Measurements from ENCODE around the gene EXOC2. TPM values are rescaled to one million over a fixed set of nuclear protein-coding genes. Genes with fewer than 3 reads are reported as not detected.

The EXOC2 gene
- total RNA-seq, 2 experiments from 2014 or later, result 29.9 to 30.2 TPM

- Mint-ChIP-seq H3K36me3 (ENCODE audit: low read depth) (peaks cover 22% of the 10 kb centered on the region), H3K4me3 (no peak overlapping the region), H3K4me1 (ENCODE audit: low read depth) (peaks cover 16% of the 10 kb centered on the region), H3K27ac (peak overlapping the region; percentile 27), H3K27me3 (no peaks in the 10 kb centered on the region), H3K9me3 (no peaks in the 10 kb centered on the region)
- POLR2A ChIA-PET, result no interaction called here
- CTCF ChIA-PET, result no interaction called here
- ATAC-seq (no peak), DNase-seq (no peak)
- intact Hi-C loops (cut with micrococcal nuclease), result no loop called here
- no peak for TF ChIP-seq CTCF (IDR thresholded peaks at IDR 0.05)
These were observed 64.2 kb downstream of the EXOC2 start for GRCh38 chr6:628766-629165.

- H3K4me1 Mint-ChIP-seq (ENCODE audit: low read depth), result peaks cover 16% of the 10 kb centered on the region
- no peak overlapping the region for H3K4me3 Mint-ChIP-seq
- H3K27ac Mint-ChIP-seq, result no peak overlapping the region
- no peak for TF ChIP-seq CTCF (IDR thresholded peaks at IDR 0.05)
- CTCF ChIA-PET, result no interaction called here
- ATAC-seq, result no peak
- no peak for DNase-seq
- peaks cover 12% of the 10 kb centered on the region for H3K36me3 Mint-ChIP-seq (ENCODE audit: low read depth)
- intact Hi-C loops (cut with micrococcal nuclease), result no loop called here
- POLR2A ChIA-PET, result no interaction called here
- H3K27me3 Mint-ChIP-seq, result no peaks in the 10 kb centered on the region
- no peaks in the 10 kb centered on the region for H3K9me3 Mint-ChIP-seq
These were observed 66.7 kb downstream of the EXOC2 start for GRCh38 chr6:626236-626635.

- no peaks in the 10 kb centered on the region for H3K9me3 Mint-ChIP-seq
- peaks cover 12% of the 10 kb centered on the region for H3K36me3 Mint-ChIP-seq (ENCODE audit: low read depth)
- H3K27me3 Mint-ChIP-seq, result no peaks in the 10 kb centered on the region
- H3K4me3 Mint-ChIP-seq, result no peak overlapping the region
- H3K4me1 Mint-ChIP-seq (ENCODE audit: low read depth), result peaks cover 16% of the 10 kb centered on the region
- ChIA-PET POLR2A (interaction anchor here (1.1 kb wide), 1 partner anchor 13 kb away, joined by 4 read pairs; no protein-coding TSS in a partner anchor), CTCF (interaction anchor here (1.3 kb wide), 1 partner anchor 95 kb away, joined by 4 read pairs; no protein-coding TSS in a partner anchor)
- TF ChIP-seq CTCF (IDR thresholded peaks at IDR 0.05), result no peak
- intact Hi-C loops (cut with micrococcal nuclease), result no loop called here
- no peak for ATAC-seq
- H3K27ac Mint-ChIP-seq, result no peak overlapping the region
- DNase-seq, result no peak
These were observed 68.0 kb downstream of the EXOC2 start for GRCh38 chr6:624979-625378.

GRCh38 chr6:622462-622861 lies 70.5 kb downstream of the EXOC2 start:
- CTCF ChIA-PET, result interaction anchor here (1.7 kb wide), 1 partner anchor 29 kb away, joined by 4 read pairs; no protein-coding TSS in a partner anchor
- Mint-ChIP-seq H3K4me3 (no peak overlapping the region), H3K27ac (no peak overlapping the region), H3K27me3 (no peaks in the 10 kb centered on the region), H3K9me3 (no peaks in the 10 kb centered on the region), H3K36me3 (ENCODE audit: low read depth) (peaks cover 7% of the 10 kb centered on the region), H3K4me1 (ENCODE audit: low read depth) (peaks cover 4% of the 10 kb centered on the region)
- TF ChIP-seq CTCF (IDR thresholded peaks at IDR 0.05), result no peak
- POLR2A ChIA-PET, result no interaction called here
- ATAC-seq, result no peak
- intact Hi-C loops (cut with micrococcal nuclease), result no loop called here
- DNase-seq, result no peak

GRCh38 chr6:621931-622330 lies 71.0 kb downstream of the EXOC2 start:
- DNase-seq (no peak), ATAC-seq (no peak)
- no peak overlapping the region for H3K27ac Mint-ChIP-seq
- peaks cover under 1% of the 10 kb centered on the region for H3K4me1 Mint-ChIP-seq (ENCODE audit: low read depth)
- TF ChIP-seq CTCF (IDR thresholded peaks at IDR 0.05), result no peak
- H3K4me3 Mint-ChIP-seq, result no peak overlapping the region
- H3K9me3 Mint-ChIP-seq, result no peaks in the 10 kb centered on the region
- CTCF ChIA-PET, result interaction anchor here (1.7 kb wide), 1 partner anchor 29 kb away, joined by 4 read pairs; no protein-coding TSS in a partner anchor
- peaks cover 12% of the 10 kb centered on the region for H3K36me3 Mint-ChIP-seq (ENCODE audit: low read depth)
- intact Hi-C loops (cut with micrococcal nuclease), result no loop called here
- H3K27me3 Mint-ChIP-seq, result no peaks in the 10 kb centered on the region
- POLR2A ChIA-PET, result no interaction called here

All from activated CD8-positive, alpha-beta T cell treated with anti-CD3 and anti-CD28 coated beads for 36 hours (primary cell).